D721Med (cell line): ENCODE measurements around the gene HPN.
"Not testable (repeated sequence)": the region's sequence is repeated elsewhere in the genome, so short reads cannot be mapped to it uniquely, and the experiment has no call there.

Source experiments
- DNase-seq: peaks from one replicate; pipeline ENCODE4 v3.0.0; 2011; ENCODE audit warnings: low spot score; ENCODE audit not compliant: insufficient read length
- FAIRE-seq: peaks from 2 replicates; lab custom pipeline; 2011; peaks lifted over from hg19 to GRCh38; lab: Jason Lieb, UNC
- CTCF ChIP-seq: IDR thresholded peaks from 2 replicates; pipeline ENCODE4 v1.5.1; 2012; ENCODE audit warnings: mild to moderate bottlenecking, control low read depth; ENCODE audit not compliant: insufficient read depth; ENCODE audit errors: missing control alignments

The HPN gene

DNA sequence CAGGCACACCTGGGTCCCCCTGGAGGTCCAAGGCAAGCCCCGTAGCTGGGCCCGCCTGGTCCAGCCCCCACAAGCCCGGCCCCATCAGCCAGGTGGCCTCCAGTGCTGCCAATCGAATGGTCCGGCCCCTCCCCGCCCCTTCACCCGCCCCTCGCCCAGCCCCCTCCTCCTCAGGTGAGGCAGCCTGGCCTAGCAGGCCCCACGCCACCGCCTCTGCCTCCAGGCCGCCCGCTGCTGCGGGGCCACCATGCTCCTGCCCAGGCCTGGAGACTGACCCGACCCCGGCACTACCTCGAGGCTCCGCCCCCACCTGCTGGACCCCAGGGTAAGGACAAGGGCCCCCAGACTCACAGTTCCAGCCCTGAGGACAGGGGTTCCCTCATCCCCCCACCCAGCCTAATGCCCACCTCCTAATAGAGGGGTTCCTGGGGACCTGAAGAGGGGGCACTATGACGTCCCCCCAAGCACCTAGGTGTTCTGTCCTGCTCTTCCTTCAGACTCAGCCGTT lies at the start of gene HPN:
Gene HPN, plus strand, starts transcription at position 174 of the 508 bp plus-strand sequence. CDS start 786 bp downstream, outside the sequence.
- DNase-seq (no peak), FAIRE-seq (no peak)

DNA sequence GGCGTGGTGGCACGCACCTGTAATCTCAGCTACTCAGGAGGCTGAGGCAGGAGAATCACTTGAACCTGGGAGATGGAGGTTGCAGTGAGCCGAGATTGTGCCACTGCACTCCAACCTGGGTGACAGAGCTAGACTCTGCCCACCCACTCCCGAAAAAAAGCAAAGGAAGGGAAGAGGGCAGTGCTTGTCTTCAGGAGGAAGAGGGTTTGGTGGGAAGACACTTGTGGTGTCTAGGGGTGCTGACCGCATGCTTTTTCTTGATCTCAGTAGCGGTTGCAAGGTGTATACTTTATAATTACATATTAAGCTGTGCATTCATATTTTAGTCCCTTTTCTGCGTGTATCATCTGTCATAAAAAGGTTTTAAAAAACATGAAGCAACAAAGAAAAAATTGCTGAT lies 48.9 kb upstream of the HPN start:
- DNase-seq, FAIRE-seq: not testable (repeated sequence)

More for the DNA sequence above, at the start of gene HPN:
- no peak for TF ChIP-seq CTCF

GRCh38 chr19:34994286-34994642 lies 47.3 kb upstream of the HPN start:
- FAIRE-seq (no peak), DNase-seq (no peak)
- no peak for TF ChIP-seq CTCF

DNA sequence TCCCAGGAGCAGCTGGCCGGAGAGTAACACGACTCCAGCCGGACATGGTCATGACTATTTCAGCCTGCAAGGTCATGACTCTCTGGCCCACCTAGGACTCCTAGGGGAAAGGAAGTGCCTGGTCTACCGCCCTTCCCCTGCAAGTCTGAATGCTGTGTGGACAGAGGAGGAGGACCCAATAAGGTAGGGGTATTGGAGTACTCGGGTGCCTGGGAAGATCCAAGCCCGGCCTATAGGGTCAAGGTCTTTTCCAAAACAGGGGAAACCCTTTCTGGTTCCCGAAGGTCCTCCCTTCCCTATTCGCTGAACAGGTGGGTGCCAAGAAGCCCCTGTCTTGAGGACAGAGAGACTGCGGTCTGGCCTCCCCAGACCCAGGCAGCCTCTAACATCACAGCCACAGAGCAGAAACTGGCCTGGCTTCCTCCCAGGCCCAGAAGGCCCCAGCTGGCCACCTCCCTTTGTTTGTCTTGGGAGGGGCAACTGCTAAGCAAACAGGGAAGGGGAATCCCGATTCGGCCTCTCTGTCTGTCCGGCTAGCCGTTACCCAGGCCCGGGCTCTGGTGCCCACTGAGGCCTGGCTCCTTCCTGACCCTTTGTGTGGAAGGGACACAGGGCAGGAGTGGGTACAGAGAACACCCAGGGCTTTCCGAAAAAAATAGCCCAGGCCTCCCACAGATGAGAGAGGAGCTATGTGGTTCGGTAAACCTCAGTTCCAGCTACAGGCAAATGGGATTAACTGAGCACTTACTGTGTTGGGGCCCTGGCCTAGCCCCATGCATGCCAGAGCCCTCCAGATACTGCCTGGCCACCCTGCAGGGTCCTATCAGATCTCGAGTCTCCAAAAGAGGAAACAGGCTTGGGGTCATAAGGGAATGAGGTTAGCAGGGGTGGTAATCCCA lies 46.6 kb upstream of the HPN start:
- no peak for DNase-seq
- no peak for FAIRE-seq
- TF ChIP-seq CTCF = no peak

- no peak for DNase-seq
- FAIRE-seq = no peak
- no peak for TF ChIP-seq CTCF
These were observed 46.0 kb upstream of the HPN start for GRCh38 chr19:34995551-34995950.

GRCh38 chr19:34997071-34997617 lies 44.4 kb upstream of the HPN start:
- no peak for TF ChIP-seq CTCF
- no peak for DNase-seq
- FAIRE-seq = no peak

- not testable (repeated sequence) for DNase-seq, FAIRE-seq
These were observed 43.3 kb upstream of the HPN start for GRCh38 chr19:34998224-34998623.
